ENCODE measurements around the gene CDKAL1. TPM values are rescaled to one million over a fixed set of nuclear protein-coding genes. Genes with fewer than 3 reads are reported as not detected.
"Not testable (repeated sequence)": the region's sequence is repeated elsewhere in the genome, so short reads cannot be mapped to it uniquely, and the experiment has no call there.

The CDKAL1 gene
- total RNA-seq, 1 donor from 2014 or later = 9.6 TPM

- Mint-ChIP-seq H3K4me3 (ENCODE audit: unreplicated experiment) (no peak overlapping the region), H3K4me1 (ENCODE audit: low read depth) (peaks cover 4% of the 10 kb centered on the region), H3K9me3 (ENCODE audit: low read depth) (peaks cover 13% of the 10 kb centered on the region), H3K36me3 (ENCODE audit: low read depth) (peaks cover 9% of the 10 kb centered on the region), H3K27me3 (ENCODE audit: low read depth) (no peaks in the 10 kb centered on the region), H3K27ac (ENCODE audit: unreplicated experiment) (no peak overlapping the region)
- no peak for DNase-seq (ENCODE audit: low spot score)
- TF ChIP-seq, protein P1, sequence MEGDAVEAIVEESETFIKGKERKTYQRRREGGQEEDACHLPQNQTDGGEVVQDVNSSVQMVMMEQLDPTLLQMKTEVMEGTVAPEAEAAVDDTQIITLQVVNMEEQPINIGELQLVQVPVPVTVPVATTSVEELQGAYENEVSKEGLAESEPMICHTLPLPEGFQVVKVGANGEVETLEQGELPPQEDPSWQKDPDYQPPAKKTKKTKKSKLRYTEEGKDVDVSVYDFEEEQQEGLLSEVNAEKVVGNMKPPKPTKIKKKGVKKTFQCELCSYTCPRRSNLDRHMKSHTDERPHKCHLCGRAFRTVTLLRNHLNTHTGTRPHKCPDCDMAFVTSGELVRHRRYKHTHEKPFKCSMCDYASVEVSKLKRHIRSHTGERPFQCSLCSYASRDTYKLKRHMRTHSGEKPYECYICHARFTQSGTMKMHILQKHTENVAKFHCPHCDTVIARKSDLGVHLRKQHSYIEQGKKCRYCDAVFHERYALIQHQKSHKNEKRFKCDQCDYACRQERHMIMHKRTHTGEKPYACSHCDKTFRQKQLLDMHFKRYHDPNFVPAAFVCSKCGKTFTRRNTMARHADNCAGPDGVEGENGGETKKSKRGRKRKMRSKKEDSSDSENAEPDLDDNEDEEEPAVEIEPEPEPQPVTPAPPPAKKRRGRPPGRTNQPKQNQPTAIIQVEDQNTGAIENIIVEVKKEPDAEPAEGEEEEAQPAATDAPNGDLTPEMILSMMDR (IDR thresholded peaks at IDR 0.05) = no peak
Measured at GRCh38 chr6:20919677-20920385, 385.6 kb downstream of the CDKAL1 start.

DNA sequence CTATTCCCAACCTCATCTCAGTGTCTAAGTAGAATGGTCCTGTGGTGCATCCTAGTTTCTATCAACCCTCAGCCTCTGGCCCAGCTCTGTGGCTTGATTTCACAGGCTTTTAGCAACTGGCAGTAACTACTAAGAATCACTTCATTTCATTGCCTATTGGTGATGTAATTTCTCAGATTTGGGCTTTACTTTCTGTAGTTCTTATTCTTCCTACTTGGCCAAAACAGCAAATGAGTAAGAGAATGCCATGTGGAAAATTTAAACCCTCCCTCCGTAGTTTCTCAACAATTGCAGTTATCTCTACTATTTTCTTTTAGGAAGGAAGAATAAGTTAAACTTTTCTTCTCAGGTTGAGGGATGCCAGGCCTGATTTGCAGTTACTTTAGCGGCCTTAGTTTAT lies 387.3 kb downstream of the CDKAL1 start:
- no peaks in the 10 kb centered on the region for H3K9me3 Mint-ChIP-seq (ENCODE audit: low read depth)
- no peaks in the 10 kb centered on the region for H3K27me3 Mint-ChIP-seq (ENCODE audit: low read depth)
- DNase-seq (ENCODE audit: low spot score) = no peak
- no peak overlapping the region for H3K4me3 Mint-ChIP-seq (ENCODE audit: unreplicated experiment)
- H3K36me3 Mint-ChIP-seq (ENCODE audit: low read depth) = no peaks in the 10 kb centered on the region
- TF ChIP-seq, protein P1 (IDR thresholded peaks at IDR 0.05) = no peak
- H3K27ac Mint-ChIP-seq (ENCODE audit: unreplicated experiment) = no peak overlapping the region
- H3K4me1 Mint-ChIP-seq (ENCODE audit: low read depth) = peaks cover 6% of the 10 kb centered on the region

- Mint-ChIP-seq H3K27ac (ENCODE audit: unreplicated experiment) (no peak overlapping the region), H3K36me3 (ENCODE audit: low read depth) (no peaks in the 10 kb centered on the region), H3K27me3 (ENCODE audit: low read depth) (no peaks in the 10 kb centered on the region), H3K4me3 (ENCODE audit: unreplicated experiment) (no peak overlapping the region), H3K4me1 (ENCODE audit: low read depth) (peaks cover 12% of the 10 kb centered on the region), H3K9me3 (ENCODE audit: low read depth) (no peaks in the 10 kb centered on the region)
- TF ChIP-seq, protein P1 (IDR thresholded peaks at IDR 0.05) = no peak
- no peak for DNase-seq (ENCODE audit: low spot score)
Measured at GRCh38 chr6:20922743-20923142, 388.5 kb downstream of the CDKAL1 start.

DNA sequence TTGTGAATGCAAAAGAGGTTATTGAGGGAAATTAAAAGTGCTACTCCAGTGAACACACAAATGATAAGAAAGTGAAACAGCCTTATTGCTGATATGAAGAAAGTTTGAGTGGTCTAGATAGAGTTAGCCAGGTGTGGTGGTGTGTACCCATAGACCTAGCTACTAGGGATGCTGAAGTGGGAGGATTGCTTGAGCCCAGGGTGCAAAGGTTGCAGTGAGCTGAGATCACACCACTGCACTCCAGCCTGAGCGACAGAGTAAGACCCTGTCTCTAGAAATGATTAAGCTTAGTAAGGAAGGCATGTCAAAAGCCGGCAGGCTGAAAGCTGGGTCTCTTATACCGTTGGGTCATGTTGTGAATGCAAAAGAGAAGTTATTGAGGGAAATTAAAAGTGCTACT lies 389.8 kb downstream of the CDKAL1 start:
- not testable (repeated sequence) for H3K36me3 Mint-ChIP-seq (ENCODE audit: low read depth); H3K9me3 Mint-ChIP-seq (ENCODE audit: low read depth); DNase-seq (ENCODE audit: low spot score)

DNA sequence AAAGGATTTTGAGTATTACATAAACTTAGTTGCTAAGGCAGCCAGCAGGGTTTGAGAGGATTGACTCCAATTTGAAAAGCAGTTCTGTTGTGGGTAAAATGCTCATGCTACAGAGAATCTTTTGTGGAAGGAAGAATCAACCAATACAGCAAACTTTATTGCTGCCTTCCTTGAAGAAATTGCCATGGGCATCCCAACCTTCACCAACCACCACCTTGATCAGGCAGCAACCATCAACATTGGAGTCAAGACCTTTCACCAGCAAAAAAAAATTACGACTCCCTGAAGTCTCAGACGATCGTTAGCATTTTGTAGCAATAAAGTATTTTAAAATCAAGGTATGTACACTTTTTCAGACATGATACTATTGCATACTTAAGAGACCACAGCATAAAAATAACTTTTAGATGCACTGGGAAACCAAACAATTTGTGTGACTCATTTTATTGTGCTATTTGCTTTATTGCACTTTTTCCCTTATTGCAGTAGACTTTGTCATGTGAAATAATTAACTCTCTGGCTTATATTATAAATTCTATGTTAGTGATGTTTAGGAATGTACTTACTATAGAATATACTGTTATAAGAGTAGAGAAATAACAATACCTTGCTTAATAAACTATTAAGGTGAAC lies 390.8 kb downstream of the CDKAL1 start:
- Mint-ChIP-seq H3K9me3 (ENCODE audit: low read depth) (no peaks in the 10 kb centered on the region), H3K36me3 (ENCODE audit: low read depth) (no peaks in the 10 kb centered on the region), H3K27me3 (ENCODE audit: low read depth) (no peaks in the 10 kb centered on the region), H3K4me1 (ENCODE audit: low read depth) (peaks cover 19% of the 10 kb centered on the region), H3K4me3 (ENCODE audit: unreplicated experiment) (no peak overlapping the region), H3K27ac (ENCODE audit: unreplicated experiment) (no peak overlapping the region)
- DNase-seq (ENCODE audit: low spot score) = no peak
- TF ChIP-seq, protein P1 (IDR thresholded peaks at IDR 0.05) = no peak

More for the DNA sequence above, 389.8 kb downstream of the CDKAL1 start:
- H3K27ac Mint-ChIP-seq (ENCODE audit: unreplicated experiment); H3K27me3 Mint-ChIP-seq (ENCODE audit: low read depth); H3K4me3 Mint-ChIP-seq (ENCODE audit: unreplicated experiment): not testable (repeated sequence)
- H3K4me1 Mint-ChIP-seq (ENCODE audit: low read depth) = peaks cover 12% of the 10 kb centered on the region
